GM23248 (cell line): Measurements from ENCODE around the gene ATXN7. TPM values are rescaled to one million over a fixed set of nuclear protein-coding genes. Genes with fewer than 3 reads are reported as not detected.

Experiments used
- DNase-seq: peaks from one replicate; pipeline ENCODE4 v3.0.0-alpha.2; 2015
- H2AFZ ChIP-seq: fragments of 200-600 bp; sonication (generic); 2 replicates; pipeline ENCODE4 v1.6.1; 2016; ENCODE audit warnings: antibody characterized with exemption
- H3F3A ChIP-seq: fragments of 200-600 bp; sonication (generic); 2 replicates; pipeline ENCODE4 v1.6.1; 2016; ENCODE audit warnings: mild to moderate bottlenecking, antibody characterized with exemption, mixed run types; ENCODE audit not compliant: insufficient read depth
- H3K27ac ChIP-seq: fragments of 200-600 bp; sonication (generic); 2 replicates; pipeline ENCODE4 v1.5.1; 2016; ENCODE audit warnings: mild to moderate bottlenecking
- H3K27me3 ChIP-seq: fragments of 200-600 bp; sonication (generic); replicated peaks from 2 replicates; pipeline ENCODE4 v1.6.1; 2016; ENCODE audit warnings: mild to moderate bottlenecking; ENCODE audit not compliant: insufficient read depth
- H3K36me3 ChIP-seq: fragments of 200-600 bp; sonication (generic); 2 replicates; pipeline ENCODE4 v1.6.1; 2016; ENCODE audit warnings: low read depth, mild to moderate bottlenecking
- H3K4me1 ChIP-seq: fragments of 200-600 bp; sonication (generic); 2 replicates; pipeline ENCODE4 v1.6.1; 2016; ENCODE audit warnings: mild to moderate bottlenecking; ENCODE audit not compliant: insufficient read depth
- H3K4me2 ChIP-seq: fragments of 200-600 bp; sonication (generic); one replicate; pipeline ENCODE4 v1.6.1; 2016; ENCODE audit warnings: mild to moderate bottlenecking; ENCODE audit not compliant: unreplicated experiment
- H3K4me3 ChIP-seq: fragments of 200-600 bp; sonication (generic); 2 replicates; pipeline ENCODE4 v1.5.1; 2016; ENCODE audit warnings: mild to moderate bottlenecking
- H3K79me2 ChIP-seq: fragments of 200-600 bp; sonication (generic); 2 replicates; pipeline ENCODE4 v1.6.1; 2016; ENCODE audit warnings: mild to moderate bottlenecking; ENCODE audit not compliant: insufficient read depth
- H3K9ac ChIP-seq: fragments of 200-600 bp; sonication (generic); 2 replicates; pipeline ENCODE4 v1.6.1; 2016; ENCODE audit warnings: mild to moderate bottlenecking
- H3K9me2 ChIP-seq: fragments of 200-600 bp; sonication (generic); 2 replicates; pipeline ENCODE4 v1.6.1; 2016; ENCODE audit warnings: mixed run types, mild to moderate bottlenecking, moderate library complexity; ENCODE audit not compliant: insufficient read depth
- H3K9me3 ChIP-seq: fragments of 200-600 bp; sonication (generic); one replicate; pipeline ENCODE4 v1.6.1; 2017; ENCODE audit warnings: low read depth
- H4K20me1 ChIP-seq: fragments of 200-600 bp; sonication (generic); 2 replicates; pipeline ENCODE4 v1.6.0; 2016; ENCODE audit not compliant: insufficient read depth
- EZH2 ChIP-seq: fragments of 200-600 bp; sonication (generic); IDR thresholded peaks from 2 replicates; pipeline ENCODE4 v1.6.1; 2018; ENCODE audit warnings: antibody characterized with exemption, mild to moderate bottlenecking; ENCODE audit not compliant: insufficient read depth, poor library complexity, severe bottlenecking
- EZH2phosphoT487 ChIP-seq: fragments of 200-600 bp; sonication (generic); IDR thresholded peaks from 2 replicates; pipeline ENCODE4 v1.6.1; 2018; ENCODE audit warnings: antibody characterized with exemption, moderate library complexity, mild to moderate bottlenecking, low read depth; ENCODE audit not compliant: insufficient read depth
- WGBS, 2 experiments: methylation state at CpG; one replicate each; pipeline ENCODE4 v1.1.6; 2015 to 2017; ENCODE audit warnings: low lambda C conversion rate in 2 of 2, low coverage in 1 of 2; ENCODE audit errors: missing lambda C conversion rate in 2 of 2; 5-methylcytosine and 5-hydroxymethylcytosine counted together
- in situ Hi-C: fragments of 300-500 bp; cut with MboI; formaldehyde crosslinking; loops from 2 replicates; pipeline ENCODE4 v1.15.0; 2020
- polyA plus RNA-seq: library from polyadenylated mRNA; unstranded; fragments of >200 nt; fragmentation: Nextera tagmentation; extraction: Ambion mirVana; gene quantifications from 2 replicates; pipeline ENCODE4 v1.2.1, GENCODE V29; 2016
- total RNA-seq: library from RNA; depleted of rRNA; stranded (reverse); fragments of >200 nt; shearing (Covaris generic); gene quantifications from 2 replicates; pipeline ENCODE4 v1.2.3, GENCODE V29; 2014

The ATXN7 gene
- total and polyA plus RNA-seq, 2 experiments from 2014 or later, result 2.4 to 3.9 TPM

DNA sequence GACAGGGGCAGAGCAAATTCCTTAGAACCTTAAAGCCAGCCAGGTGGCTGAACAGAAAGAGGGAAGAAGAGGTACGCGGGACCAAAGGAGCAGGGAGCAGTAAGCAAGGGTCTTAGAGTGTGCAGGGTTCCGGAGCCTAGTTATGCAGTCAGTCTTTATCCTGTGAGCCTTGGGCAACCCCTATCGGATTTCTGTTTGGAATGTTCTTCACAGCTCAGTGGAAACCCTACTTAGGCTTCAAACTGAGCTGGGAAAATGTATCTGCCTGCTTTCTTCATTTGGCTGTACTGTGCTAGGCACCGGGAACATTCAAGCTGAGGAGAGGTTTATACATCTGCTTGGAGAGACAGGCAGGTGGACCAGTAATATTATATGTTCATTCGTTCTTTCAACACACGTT, 122.5 kb downstream of the ATXN7 start:
- in situ Hi-C loops, result loop anchor here (25.0 kb wide), 1 partner anchor 624 kb away; no protein-coding TSS in a partner anchor
- H3K9me2 ChIP-seq, result no peaks in the 10 kb centered on the region
- H2AFZ ChIP-seq, result no peak overlapping the region
- no peak overlapping the region for H3K27ac ChIP-seq
- TF ChIP-seq EZH2, result no peak
- no peak for TF ChIP-seq EZH2phosphoT487
- H3K9me3 ChIP-seq, result no peaks in the 10 kb centered on the region
- H3K4me1 ChIP-seq, result no peaks in the 10 kb centered on the region
- H3K27me3 ChIP-seq, result no peaks in the 10 kb centered on the region
- 79 to 83% methylated on average over 7 of the region's 7 CpGs for WGBS, 2 experiments
- no peak overlapping the region for H3K9ac ChIP-seq
- H3K36me3 ChIP-seq, result peaks cover 46% of the 10 kb centered on the region
- no peaks in the 10 kb centered on the region for H3F3A ChIP-seq
- DNase-seq, result no peak
- no peak overlapping the region for H3K4me3 ChIP-seq
- H3K4me2 ChIP-seq, result no peak overlapping the region
- H4K20me1 ChIP-seq, result no peaks in the 10 kb centered on the region
- peaks cover 53% of the 10 kb centered on the region for H3K79me2 ChIP-seq

DNA sequence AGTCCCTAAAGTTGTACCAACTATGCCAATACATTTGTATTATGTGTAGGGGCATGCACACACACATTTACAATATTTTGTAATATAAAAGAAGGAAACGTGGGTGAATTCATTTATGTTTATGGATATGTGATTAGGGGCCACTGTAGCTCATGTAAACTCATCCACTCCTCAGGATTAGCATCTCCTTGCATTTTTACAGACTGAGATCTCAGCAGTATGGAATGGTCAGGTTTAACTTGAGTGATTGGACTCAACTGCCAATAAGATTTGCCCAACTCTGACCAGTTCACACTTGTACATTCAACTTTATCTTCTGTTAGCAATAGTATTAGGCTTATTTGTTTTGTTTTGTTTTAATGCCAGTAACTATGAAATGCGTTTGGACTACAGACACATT, 123.2 kb downstream of the ATXN7 start:
- Histone ChIP-seq H3K36me3 (peaks cover 48% of the 10 kb centered on the region), H3F3A (no peaks in the 10 kb centered on the region; the same call in 1 of the 2 replicates), H3K4me3 (no peak overlapping the region), H3K9ac (no peak overlapping the region), H4K20me1 (no peaks in the 10 kb centered on the region), H3K79me2 (peaks cover 46% of the 10 kb centered on the region), H3K9me2 (no peaks in the 10 kb centered on the region), H2AFZ (no peak overlapping the region), H3K27ac (no peak overlapping the region), H3K9me3 (no peaks in the 10 kb centered on the region), H3K4me1 (no peaks in the 10 kb centered on the region), H3K27me3 (no peaks in the 10 kb centered on the region), H3K4me2 (no peak overlapping the region)
- DNase-seq, result no peak
- 75 to 77% methylated on average over 2 of the region's 2 CpGs for WGBS, 2 experiments
- TF ChIP-seq EZH2 (no peak), EZH2phosphoT487 (no peak)
- in situ Hi-C loops, result loop anchor here (25.0 kb wide), 1 partner anchor 625 kb away; no protein-coding TSS in a partner anchor

DNA sequence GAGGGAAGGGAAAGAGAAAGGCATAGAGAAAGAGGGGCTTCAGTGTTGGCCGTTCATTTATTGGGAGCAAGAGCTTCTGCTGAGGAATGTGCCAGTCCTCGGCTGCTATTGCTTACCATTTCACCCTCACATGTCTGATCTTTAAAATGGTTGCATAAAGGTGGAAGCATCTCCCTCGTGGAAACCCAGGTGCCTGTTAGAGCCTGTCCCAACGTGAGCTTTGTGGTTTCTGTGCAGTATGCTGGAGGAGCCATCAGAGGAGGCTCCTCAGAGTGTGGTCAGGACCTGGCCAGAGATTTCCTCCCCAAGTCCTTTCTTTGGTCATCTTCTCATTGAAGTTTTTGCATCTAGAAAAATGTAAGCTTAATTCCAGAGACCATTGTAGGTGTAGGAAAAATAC, 125.3 kb downstream of the ATXN7 start:
- no peak overlapping the region for H3K4me3 ChIP-seq
- 65 to 73% methylated on average over 4 of the region's 4 CpGs for whole genome bisulfite sequencing, 2 experiments
- H3K9ac ChIP-seq, result no peak overlapping the region
- H3K4me1 ChIP-seq, result no peaks in the 10 kb centered on the region
- H3K4me2 ChIP-seq, result no peak overlapping the region
- H3K27ac ChIP-seq, result no peak overlapping the region
- no peaks in the 10 kb centered on the region for H3K9me3 ChIP-seq
- H3K9me2 ChIP-seq, result no peaks in the 10 kb centered on the region
- no peaks in the 10 kb centered on the region for H3K27me3 ChIP-seq
- peaks cover 38% of the 10 kb centered on the region for H3K79me2 ChIP-seq
- in situ Hi-C loops, result loop anchor here (25.0 kb wide), 1 partner anchor 627 kb away; no protein-coding TSS in a partner anchor
- H3K36me3 ChIP-seq, result peaks cover 50% of the 10 kb centered on the region
- no peak for DNase-seq
- H2AFZ ChIP-seq, result no peak overlapping the region
- peaks cover 9% of the 10 kb centered on the region for H3F3A ChIP-seq
- H4K20me1 ChIP-seq, result no peaks in the 10 kb centered on the region
- TF ChIP-seq EZH2phosphoT487, result no peak
- no peak for TF ChIP-seq EZH2

DNA sequence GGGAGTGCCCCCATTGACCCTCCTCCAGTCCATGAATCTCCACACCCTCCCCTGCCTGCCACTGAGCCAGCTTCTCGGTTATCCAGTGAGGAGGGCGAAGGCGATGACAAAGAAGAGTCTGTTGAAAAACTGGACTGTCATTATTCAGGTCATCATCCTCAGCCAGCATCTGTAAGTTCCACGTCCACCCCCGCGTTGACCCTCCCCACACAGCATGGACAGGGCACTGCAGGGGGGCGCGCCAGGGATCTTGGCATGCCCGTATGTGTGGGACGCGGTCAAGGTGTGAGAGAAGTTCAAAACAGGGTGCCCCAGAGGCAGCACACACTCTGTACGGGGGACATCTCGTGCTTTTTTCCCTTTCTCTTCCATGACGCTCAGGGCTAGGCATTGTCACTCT, 126.5 kb downstream of the ATXN7 start:
- H3K4me3 ChIP-seq, result no peak overlapping the region
- peaks cover 56% of the 10 kb centered on the region for H3K36me3 ChIP-seq

More for the DNA sequence above, 126.5 kb downstream of the ATXN7 start:
- no peak for TF ChIP-seq EZH2phosphoT487
- TF ChIP-seq EZH2, result no peak
- in situ Hi-C loops, result loop anchor here (25.0 kb wide), 1 partner anchor 628 kb away; no protein-coding TSS in a partner anchor
- Histone ChIP-seq H3K9me3 (no peaks in the 10 kb centered on the region), H3K27me3 (no peaks in the 10 kb centered on the region), H3F3A (peaks cover 9% of the 10 kb centered on the region), H3K27ac (no peak overlapping the region), H3K9me2 (no peaks in the 10 kb centered on the region), H3K4me2 (no peak overlapping the region), H3K9ac (no peak overlapping the region), H4K20me1 (no peaks in the 10 kb centered on the region), H3K79me2 (peaks cover 26% of the 10 kb centered on the region), H3K4me1 (no peaks in the 10 kb centered on the region), H2AFZ (no peak overlapping the region)
- 96 to 97% methylated on average over 14 of the region's 14 CpGs for WGBS, 2 experiments
- DNase-seq, result no peak
